ENCODE data around the gene ARL8A.
"Not testable (repeated sequence)": the region's sequence is repeated elsewhere in the genome, so short reads cannot be mapped to it uniquely, and the experiment has no call there.

ARL8A gene

DNA sequence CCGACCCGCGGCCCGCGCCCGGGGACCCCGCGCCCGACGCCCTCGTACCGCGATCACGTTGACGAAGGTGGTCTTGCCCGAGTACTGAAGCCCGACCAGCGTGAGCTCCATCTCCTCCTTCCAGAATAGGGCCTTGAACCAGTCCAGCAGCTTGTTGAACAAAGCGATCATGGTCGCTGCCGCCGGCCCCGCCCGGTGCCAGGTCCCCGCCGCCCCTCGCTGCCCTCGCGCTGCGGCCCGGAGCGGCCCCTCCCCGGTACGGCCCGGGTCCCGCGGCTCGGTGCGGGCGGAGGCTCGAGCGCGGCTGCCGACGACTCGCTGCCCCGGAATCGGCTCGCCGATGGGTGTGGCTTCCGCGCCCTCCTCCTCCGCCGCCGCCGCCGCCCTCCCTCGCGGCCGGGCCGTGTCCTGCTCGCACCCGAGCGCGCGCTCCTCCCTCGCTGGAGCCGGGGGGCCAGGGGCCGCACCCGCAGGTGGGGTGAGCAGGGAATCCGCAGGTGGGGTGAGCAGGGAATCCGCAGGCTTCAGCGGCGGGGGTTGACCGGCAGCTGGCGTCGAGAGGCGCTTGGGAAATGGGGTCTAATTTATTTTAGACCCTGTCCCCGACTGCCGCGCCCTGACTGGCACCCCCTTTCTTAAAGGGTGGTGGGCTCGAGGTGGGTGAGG lies at the start of gene ARL8A:
Gene ARL8A, minus strand, starts transcription at position 336 of the 666 bp plus-strand sequence. Its CDS starts 165 bp downstream, at position 171.
- DNase-seq: peak in 46 of 51 donors; percentile 17 to 83 (median 60)

DNA sequence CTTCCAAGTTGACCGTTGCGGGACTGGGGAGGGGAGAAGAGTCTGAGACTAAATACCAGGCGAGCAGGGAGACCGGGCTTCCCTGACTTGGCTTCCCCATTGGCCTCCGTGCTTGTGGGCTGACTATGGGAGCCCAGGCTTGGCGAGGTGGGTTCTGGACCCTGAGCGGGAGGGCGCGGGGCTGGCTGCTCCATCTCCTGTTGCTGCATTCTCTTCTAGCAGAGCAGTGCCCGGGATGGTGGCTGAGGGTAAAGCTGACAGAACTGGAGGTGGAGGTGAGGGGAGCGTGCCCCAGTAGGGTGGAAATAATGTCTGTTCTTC lies 49.8 kb upstream of the ARL8A start:
- no peak for DNase-seq

DNA sequence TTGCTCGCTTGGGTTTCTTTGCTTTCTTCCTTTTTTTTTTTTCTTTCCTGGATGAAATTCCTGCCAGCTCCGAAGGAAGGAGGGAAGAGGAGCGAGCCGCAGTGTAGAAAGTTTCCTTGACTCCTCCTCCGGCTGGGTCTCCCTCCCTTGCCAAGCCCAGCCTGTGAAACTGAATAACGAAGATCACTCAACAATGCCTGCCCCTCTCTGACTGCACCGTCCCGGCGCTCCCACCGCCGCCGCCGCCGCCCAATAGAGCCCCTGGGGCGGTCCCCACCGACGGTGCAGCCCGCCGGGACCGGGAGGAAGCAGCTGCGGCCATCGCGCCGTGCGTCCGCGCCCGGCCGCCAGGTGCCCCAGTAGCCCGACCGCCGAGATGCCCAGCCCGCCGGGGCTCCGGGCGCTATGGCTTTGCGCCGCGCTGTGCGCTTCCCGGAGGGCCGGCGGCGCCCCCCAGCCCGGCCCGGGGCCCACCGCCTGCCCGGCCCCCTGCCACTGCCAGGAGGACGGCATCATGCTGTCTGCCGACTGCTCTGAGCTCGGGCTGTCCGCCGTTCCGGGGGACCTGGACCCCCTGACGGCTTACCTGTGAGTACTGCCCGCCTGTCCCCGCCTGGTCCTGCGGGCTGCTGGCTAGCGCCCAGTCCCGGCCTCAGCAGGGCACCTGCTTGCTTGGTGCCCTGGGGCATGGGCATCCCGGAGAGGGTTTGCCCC lies 49.2 kb upstream of the ARL8A start, which contains the start of gene LGR6:
Gene LGR6, plus strand, starts transcription at position 186 of the 714 bp plus-strand sequence. Its CDS starts 191 bp downstream, at position 377.
- no peak for DNase-seq

DNA sequence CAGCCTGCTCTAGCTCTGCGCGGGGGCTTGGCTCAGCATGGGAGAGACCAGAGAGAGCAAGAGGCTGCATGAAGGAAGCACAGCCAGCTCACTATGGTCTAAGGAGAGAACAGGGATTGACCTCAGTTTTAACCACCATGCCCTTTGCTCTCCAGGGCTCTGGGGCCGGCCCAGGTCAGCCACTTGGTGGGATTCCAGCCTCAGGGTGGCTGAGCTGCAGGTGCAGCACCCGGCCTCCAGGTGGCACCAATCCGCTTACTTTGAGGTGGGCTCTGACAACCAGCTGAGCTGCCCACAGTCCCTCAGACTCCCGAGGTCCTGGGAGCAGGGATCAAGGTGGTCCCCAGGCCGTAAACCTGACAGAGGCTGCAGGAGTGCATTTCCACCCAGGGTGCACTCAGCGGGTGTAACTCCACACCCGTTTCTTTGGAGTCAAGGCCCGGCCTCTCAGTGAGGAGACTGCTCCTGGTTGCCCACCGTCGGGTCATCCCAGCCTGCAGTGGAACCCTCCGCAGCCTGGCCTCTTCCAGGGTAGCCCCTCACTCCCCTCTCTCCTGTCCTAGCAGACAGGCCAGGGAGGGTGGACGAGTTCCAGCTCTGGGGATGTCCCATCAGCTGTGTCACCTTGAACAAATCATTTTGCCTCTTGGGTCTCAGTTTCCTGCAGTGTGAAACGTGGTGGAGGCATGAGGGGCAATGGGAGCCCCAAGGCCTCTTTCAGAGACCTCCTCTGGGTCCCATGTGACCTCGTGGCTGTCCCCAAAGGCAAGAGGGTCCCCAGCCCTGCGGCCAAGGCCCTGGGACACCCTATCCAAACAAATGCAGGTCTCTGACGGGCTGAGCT lies 48.5 kb upstream of the ARL8A start:
- DNase-seq: peak in 32 of 51 donors; percentile 9 to 55 (median 23)

DNA sequence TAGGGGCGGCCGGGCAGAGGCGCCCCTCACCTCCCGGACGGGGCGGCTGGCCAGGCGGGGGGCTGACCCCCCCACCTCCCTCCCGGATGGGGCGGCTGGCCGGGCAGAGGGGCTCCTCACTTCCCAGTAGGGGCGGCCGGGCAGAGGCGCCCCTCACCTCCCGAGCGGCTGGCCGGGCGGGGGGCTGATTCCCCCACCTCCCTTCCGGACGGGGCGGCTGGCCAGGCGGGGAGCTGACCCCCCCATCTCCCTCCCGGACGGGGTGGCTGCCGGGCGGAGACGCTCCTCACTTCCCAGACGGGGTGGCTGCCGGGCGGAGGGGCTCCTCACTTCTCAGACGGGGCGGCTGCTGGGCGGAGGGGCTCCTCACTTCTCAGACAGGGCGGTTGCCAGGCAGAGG lies 46.9 kb upstream of the ARL8A start:
- DNase-seq: not testable (repeated sequence)

DNA sequence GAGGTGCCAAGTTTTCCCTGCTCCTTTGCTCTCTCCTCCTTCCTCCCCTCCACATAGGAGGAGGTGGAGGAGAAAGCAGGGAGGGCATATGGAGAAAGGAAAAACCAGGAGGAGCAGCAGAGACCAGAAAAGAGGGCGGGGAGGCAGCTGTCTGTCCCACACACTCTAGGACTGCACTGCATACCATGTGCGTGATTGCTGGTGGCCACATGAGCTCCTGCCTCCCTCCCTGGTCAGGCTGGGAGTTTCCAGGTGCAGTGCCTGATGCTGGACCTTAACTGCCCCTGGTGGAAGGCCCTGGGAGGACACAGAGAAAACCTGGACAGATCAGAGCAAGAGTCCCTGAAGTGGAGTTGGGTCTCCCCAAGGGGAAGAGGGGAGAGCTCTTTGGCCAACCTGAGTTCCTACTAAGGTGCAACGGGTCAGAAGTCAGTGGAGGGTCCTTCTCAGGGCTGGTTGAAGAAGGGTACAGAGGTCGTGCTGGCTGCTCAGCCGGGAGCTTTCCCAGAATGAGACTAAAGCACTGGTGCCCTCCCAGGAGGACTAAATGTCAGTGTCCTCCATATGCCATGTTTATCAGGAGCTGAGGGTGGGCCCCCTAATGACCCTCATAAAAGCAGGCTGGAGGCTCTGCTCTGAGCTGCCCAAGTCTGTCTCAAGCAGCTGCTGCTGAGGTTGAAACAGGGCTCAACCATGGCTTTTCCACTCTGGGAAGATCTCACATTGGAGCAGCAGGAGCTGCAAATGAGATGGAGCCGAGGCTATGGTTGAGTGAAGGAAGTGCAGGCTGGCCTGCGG lies 45.6 kb upstream of the ARL8A start:
- DNase-seq: no peak

DNA sequence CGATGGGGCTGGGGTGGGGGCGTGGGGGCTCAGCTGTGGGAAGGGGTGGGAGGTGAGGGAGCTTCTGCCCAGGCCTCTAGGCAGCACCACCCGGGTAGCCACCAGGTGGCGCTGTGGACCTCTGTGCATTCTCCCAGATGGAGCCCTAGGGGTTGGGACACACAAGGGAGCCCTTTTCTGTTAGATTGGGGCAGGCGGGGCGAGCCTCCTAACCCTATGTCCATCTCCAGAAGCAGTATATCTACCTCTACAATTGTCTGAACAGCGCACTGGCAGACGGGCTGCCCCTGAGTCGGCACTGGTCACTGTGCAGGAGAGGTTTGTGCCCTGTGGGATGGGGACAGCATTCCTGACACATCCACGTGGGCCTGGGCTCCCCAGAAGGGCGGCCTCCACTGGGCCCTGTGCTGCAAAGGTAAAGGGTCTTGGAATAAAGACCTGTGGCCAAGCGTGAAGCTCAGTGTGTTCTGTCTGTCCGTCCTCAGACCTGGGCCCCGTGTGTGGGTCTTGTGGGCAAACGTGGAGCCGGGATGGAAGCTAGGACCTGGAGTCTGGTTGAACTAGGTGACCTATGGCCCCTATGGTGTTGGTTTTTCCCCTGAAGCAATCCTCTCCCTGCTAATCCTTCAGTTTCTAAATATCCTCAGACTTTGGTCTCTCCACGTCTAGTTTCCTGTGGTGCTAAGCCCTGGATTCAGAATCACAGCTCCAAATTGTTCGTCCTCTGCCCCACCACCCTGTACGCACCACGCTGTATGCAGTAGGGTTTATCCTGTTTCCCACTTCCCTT lies 44.7 kb upstream of the ARL8A start:
- DNase-seq: peak in 41 of 51 donors; percentile 7 to 83 (median 45)

DNA sequence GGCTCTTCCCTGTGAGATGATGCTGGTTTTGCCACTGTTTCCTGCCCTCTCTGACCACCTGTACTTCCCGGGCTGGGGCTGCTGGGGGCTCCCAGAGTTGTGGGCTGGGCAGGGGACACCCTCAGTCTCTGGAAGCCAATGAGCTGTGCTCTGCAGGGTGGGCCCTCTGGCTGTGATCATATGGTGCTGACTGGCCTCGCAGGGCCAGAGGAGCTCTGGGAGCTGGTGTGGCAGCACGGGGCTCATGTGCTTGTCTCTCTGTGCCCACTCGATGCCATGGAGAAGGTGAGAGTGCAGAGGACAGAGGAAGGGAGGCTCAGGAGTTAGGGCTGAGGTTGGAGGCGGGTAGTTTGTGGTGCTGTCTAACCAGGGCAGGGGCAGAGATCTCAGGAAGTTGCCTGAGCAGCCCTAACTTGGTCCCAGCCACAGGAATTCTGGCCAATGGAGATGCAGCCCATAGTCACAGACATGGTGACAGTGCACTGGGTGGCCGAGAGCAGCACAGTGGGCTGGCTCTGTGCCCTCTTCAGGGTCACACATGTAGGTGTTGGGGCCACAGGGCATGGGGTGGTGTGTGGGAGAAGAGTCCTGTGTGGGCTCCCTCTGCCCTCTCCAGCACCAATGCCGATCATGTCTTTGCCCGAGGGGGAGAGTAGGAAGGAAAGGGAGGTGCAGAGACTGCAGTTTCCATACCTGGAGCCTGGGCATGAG lies 43.3 kb upstream of the ARL8A start:
- DNase-seq: no peak

DNA sequence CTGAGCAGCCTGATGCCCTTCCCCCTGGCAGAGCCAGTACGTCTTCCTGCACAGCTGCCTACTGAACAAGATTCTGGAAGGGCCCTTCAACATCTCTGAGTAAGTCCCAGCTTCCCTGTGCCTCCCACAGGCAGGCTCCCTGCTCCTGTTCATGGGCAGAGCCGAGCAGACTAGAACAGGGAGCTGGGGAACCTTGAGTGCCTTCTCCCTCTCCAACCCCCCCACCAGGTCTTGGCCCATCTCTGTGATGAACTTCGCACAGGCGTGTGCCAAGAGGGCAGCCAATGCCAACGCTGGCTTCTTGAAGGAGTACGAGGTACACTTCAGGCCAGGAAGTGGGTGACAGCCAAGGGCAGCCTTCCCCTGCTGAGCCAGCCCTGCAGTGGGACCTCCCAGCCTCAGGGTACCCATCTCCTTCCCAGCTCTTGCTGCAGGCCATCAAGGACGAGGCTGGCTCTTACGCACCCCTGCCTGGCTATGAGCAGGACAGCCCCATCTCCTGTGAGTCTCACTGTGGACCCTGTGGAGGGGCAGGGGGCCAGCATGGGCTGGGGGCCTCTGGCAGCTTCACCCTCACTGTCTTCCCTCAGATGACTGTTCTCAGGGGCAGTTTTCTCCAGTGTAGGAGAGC lies 42.6 kb upstream of the ARL8A start:
- DNase-seq: no peak

DNA sequence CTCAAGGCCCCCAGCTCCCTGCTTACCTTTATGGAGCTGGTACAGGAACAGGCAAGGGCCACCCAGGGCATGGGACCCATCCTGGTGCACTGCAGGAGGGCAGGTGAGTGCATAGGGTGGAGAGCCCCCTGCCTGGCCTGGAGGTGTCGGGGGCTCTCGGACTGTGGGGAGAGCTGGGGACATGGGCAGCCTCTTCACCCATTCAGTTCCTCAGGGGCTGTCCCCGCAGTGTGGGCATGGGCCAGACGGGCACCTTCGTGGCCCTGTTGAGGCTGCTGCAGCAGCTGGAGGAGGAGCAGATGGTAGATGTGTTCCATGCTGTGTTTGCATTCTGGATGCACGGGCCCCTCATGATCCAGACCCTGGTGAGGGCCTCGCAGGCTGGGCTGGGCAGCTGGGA lies 41.8 kb upstream of the ARL8A start:
- DNase-seq: no peak

DNA sequence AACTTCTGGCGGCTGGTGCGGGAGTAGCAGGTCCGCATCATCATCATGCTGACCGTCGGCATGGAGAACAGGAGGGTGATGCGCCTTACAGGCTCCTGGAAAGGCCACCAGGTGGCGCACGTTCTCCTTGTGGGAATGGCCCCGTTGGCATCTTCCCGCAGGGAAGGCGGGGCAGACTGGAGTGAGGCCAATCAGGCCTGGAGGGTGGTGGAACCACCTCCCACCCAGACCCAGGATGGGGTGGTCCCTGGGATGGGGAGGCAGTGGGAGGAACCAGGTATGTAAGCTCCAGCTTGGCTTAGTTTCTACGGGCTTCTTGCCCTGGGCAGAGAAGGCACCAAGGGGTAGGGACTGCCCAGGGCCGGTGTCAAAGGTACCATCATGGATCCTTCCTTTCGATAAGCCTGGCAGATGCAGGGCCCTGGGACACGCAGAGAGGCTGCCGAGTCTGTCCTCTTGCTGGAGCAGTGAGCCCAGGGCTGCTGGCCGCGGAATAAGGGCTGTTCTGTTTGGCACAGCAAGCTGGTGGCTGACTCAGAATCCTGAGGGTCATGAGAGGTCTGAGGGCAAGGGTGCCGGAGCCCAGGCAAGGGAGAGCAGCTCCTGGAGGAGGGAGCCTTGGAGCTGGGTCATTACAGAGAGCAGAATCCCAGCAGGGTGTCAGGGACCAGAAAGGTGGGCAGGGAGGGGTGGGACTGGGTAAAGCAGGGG lies 40.4 kb upstream of the ARL8A start:
- peak in 46 of 51 donors; percentile 10 to 84 (median 54) for DNase-seq

DNA sequence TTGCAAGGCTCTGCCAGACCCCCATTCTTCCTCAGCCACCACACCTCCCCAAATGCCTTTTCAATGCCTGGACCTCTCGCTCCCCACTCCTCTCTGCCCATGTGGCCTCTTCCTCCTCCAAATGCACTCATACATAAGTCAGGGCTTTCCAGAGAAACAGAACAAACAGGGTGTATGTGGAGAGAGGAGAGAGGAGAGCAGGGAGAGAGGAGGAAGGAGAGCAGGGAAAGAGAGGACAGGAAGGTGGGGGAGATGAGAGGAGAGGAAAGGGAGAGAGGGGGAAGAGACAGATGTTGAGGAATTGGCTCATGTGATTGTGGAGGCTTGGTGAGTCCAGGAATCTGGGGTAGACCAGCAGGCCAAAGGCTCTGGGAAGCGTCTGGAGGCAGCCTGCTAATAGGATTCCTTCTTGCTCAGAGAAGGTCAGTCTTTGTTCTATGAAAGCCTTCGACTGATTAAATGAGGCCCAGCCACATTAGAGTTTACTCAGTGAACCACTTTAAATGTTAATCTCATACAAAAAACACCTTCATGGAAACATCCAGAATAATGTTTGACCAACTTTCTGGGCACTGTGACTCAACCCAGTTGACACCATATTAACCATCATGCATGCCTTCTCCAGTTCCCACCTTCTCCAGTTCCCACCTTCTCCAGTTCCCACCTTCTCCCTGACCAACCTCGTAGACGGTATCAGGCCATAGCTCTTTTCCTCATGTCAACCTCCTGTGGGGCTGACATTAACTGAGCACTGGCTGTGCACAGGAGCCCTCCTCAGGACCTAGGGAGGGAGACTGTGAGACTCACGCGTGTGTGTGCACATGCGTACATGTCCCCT lies 37.7 kb upstream of the ARL8A start:
- no peak for DNase-seq

DNA sequence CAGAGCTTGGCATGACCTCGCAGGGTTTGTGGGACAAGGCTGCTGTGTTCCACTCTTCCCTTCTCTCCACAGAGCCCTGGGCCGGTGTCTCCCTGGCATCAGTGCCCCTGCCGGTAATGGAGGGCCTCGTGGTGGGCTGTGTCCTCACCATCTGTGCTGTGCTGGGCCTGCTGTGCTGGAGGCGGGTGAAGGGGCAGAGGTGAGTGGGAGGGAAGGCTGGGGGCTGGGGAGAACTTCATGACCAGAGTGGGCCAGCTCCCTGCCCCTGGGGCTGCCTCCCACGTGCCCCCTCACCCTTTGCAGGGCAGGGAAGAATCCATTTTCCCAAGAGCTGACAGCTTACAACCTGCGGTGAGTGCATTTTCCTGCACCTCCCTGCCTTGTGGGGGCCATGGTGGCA lies 37.0 kb upstream of the ARL8A start:
- DNase-seq: no peak

DNA sequence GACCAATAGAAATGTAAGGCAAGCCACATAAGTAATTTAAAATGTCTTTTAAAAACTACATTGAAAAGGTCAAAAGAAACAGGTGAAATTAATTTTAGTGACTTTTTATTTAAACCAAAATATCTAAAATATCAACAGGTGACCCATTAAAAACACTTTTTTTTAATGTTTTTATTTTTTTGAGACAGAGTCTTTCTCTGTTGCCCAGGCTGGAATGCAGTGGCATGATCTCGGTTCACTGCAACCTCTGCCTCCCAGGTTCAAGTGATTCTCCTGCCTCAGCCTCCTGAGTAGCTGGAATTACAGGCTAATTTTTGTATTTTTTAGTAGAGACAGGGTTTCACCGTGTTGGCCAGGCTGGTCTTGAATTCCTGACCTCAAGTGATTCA lies 36.2 kb upstream of the ARL8A start:
- not testable (repeated sequence) for DNase-seq

DNA sequence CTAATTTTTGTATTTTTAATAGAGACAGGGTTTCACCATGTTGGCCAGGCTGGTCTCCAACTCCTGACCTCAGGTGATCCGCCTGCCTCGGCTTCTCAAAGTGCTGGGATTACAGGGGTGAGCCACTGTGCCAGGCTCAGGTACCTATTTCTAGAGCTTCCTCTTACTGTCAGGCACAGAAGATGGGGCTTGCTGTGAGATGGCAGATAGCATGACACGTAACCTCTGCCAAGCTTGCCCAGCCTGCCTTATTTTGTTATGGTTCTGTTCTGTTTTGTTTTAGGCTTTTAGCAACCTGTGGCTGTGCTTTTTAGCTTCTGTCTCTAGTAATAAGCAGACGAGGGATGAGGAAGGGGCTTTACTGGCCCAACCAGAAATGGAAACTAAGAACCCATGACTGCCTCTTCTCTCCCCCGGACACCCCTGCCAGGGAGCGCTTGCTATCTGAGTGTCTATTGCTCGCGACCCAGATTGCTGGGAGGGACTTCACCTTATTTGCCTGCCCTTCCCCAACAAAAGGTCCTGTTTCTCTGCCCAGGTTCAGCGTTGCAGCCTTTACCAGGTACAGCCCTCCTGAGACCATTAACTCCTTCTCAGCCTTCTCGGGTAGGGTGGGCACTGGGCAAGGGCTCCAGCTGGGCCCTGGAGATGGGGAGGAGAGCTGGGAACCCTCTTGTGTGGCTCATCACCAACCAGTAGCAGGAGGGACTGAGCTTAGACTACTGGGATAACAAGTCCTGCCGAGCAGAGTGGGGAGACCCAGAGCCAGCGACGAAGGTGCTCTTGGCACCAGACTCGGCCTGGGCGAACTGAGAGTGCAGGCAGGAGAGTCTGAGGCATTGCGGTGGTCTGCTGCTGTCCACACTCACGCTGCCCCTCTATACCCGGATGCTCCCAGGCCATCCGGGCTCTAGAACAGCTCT lies 35.6 kb upstream of the ARL8A start:
- DNase-seq: no peak
